ENCODE data around the gene VCAN. TPM values are rescaled to one million over a fixed set of nuclear protein-coding genes. Genes with fewer than 3 reads are reported as not detected.
A peak's percentile ranks its signal among the peaks of the same experiment; 100 is the strongest.

Gene VCAN
- total RNA-seq, 1 donor from 2014 or later: 678 TPM

DNA sequence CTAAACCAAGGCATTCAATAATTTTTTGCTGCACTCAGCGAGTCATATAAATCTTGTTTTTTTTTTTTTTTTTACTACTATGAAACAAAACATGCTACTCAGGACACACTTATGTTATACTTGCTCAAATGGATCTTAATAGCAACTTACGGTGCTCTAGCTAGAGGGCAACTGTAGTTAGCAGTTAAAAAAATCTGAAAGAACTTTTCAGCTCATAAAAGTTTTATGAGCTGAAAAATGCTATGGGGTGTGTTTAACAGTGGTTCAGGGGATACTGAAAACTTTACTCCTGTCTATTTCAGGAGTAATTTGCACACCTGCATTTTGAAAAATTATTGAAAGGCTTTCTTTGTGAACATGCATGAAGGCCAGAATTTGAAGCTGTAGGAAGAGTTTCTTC is 53.4 kb downstream of the VCAN start:
- no peak overlapping the region for H3K27ac Mint-ChIP-seq
- peaks cover 23% of the 10 kb centered on the region for H3K36me3 Mint-ChIP-seq
- DNase-seq (ENCODE audit: low spot score in 2 of 2, unreplicated experiment in 2 of 2): no peak
- TF ChIP-seq, protein P1, sequence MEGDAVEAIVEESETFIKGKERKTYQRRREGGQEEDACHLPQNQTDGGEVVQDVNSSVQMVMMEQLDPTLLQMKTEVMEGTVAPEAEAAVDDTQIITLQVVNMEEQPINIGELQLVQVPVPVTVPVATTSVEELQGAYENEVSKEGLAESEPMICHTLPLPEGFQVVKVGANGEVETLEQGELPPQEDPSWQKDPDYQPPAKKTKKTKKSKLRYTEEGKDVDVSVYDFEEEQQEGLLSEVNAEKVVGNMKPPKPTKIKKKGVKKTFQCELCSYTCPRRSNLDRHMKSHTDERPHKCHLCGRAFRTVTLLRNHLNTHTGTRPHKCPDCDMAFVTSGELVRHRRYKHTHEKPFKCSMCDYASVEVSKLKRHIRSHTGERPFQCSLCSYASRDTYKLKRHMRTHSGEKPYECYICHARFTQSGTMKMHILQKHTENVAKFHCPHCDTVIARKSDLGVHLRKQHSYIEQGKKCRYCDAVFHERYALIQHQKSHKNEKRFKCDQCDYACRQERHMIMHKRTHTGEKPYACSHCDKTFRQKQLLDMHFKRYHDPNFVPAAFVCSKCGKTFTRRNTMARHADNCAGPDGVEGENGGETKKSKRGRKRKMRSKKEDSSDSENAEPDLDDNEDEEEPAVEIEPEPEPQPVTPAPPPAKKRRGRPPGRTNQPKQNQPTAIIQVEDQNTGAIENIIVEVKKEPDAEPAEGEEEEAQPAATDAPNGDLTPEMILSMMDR (IDR thresholded peaks at IDR 0.05; ENCODE audit: unreplicated experiment): no peak
- peaks cover 4% of the 10 kb centered on the region for H3K9me3 Mint-ChIP-seq
- no peaks in the 10 kb centered on the region for H3K27me3 Mint-ChIP-seq (ENCODE audit: low read depth)
- H3K4me3 Mint-ChIP-seq: no peak overlapping the region
- peaks cover 4% of the 10 kb centered on the region for H3K4me1 Mint-ChIP-seq

DNA sequence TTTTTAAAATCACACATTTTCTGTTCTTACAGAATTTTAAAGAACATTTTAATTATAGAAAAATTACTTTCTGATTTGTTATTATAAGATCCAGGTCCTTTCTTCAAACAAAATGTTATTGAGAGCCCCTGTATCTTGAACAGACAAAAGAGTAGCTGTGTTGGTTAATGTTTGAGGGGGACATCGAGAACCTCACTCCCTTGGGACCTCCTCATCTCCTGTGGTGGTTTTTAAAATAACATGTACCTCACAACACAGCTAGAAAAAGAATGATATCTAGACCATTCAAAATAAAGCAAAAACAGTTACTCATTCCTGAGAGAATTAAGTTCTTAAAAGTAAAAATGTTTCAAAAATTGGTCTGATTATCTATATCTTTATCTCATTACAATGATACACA is 54.7 kb downstream of the VCAN start:
- Mint-ChIP-seq H3K27me3 (ENCODE audit: low read depth) (no peaks in the 10 kb centered on the region), H3K9me3 (no peaks in the 10 kb centered on the region), H3K27ac (no peak overlapping the region), H3K36me3 (peaks cover 18% of the 10 kb centered on the region), H3K4me3 (no peak overlapping the region), H3K4me1 (peaks cover 9% of the 10 kb centered on the region)
- TF ChIP-seq, protein P1 (IDR thresholded peaks at IDR 0.05; ENCODE audit: unreplicated experiment): no peak
- no peak for DNase-seq (ENCODE audit: low spot score in 2 of 2, unreplicated experiment in 2 of 2)

DNA sequence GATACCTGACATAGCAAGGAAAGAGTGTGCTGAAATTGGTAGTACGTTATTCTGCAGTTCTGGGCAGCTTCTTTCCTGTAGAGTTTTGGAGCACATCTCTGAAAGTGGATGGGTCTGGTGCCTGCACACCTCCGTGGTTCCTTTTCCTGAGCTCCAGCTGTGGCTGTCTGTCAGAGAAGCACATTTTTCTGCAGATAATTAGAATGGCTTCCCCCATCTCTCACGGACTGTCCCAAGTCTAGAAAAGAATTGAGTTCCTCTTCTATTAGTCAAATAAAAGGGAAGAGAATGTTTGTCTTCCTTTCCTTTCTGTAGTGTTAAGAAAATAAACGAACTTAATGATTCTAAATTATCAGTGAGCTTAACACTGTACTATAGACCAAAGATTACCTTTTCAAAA is 55.7 kb downstream of the VCAN start:
- Mint-ChIP-seq H3K27ac (no peak overlapping the region), H3K9me3 (no peaks in the 10 kb centered on the region), H3K4me3 (no peak overlapping the region), H3K36me3 (peaks cover 13% of the 10 kb centered on the region), H3K27me3 (ENCODE audit: low read depth) (no peaks in the 10 kb centered on the region), H3K4me1 (peaks cover 9% of the 10 kb centered on the region)
- DNase-seq (ENCODE audit: low spot score in 2 of 2, unreplicated experiment in 2 of 2): no peak
- TF ChIP-seq, protein P1 (IDR thresholded peaks at IDR 0.05; ENCODE audit: unreplicated experiment): no peak

DNA sequence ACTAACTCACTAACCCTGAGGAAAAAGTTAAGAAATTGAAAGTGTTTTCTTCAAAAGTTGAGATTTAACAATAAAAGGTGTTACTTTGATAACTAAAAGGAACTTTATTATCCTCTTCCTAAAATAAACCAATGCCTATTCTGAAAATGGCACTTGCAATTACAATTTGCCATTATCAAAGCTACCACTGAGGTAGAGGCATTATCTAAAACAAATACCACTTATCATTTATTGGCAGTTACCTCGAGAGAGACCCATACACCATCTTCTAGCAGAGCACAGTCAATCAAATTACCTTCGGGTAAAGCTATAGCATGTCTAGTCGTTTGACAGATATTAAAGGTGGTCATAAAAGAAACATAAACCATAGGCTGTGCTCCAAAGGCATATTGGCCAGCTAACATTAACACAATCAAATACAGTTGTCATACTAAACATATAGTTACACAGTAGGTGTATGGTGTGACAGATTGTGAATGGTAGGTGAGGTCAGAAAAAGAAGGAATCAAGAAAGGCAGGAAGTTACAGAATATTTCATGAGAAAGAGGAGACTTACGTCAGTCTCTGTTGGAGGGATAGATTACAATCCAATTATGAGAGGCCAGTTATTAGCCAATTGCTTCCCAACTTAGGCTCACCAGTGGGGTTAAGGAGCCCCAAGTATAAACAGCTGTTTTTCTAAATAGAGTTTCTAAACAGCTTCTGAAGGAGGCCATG is 56.3 kb downstream of the VCAN start:
- no peak overlapping the region for H3K27ac Mint-ChIP-seq
- TF ChIP-seq, protein P1 (IDR thresholded peaks at IDR 0.05; ENCODE audit: unreplicated experiment): no peak
- no peaks in the 10 kb centered on the region for H3K9me3 Mint-ChIP-seq
- DNase-seq (ENCODE audit: low spot score in 2 of 2, unreplicated experiment in 2 of 2): no peak
- no peak overlapping the region for H3K4me3 Mint-ChIP-seq
- peaks cover 8% of the 10 kb centered on the region for H3K36me3 Mint-ChIP-seq
- peaks cover 9% of the 10 kb centered on the region for H3K4me1 Mint-ChIP-seq
- H3K27me3 Mint-ChIP-seq (ENCODE audit: low read depth): no peaks in the 10 kb centered on the region

DNA sequence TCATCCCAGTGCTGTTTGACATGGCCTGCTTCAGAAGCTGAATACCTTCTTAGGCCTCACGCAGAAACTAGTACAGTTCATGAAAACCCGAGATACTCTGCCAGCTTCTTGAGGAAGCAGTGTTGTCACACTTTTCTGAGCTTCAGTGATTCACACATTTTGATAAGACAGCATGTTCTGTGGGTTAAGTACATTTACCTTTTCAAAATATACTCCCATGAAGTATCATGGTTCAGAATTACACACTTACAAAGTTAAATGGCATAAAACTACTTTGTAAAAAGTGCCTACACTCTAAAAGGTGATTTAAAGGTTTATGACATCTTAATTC is 56.9 kb downstream of the VCAN start:
- H3K36me3 Mint-ChIP-seq: peaks cover 8% of the 10 kb centered on the region
- no peaks in the 10 kb centered on the region for H3K27me3 Mint-ChIP-seq (ENCODE audit: low read depth)
- TF ChIP-seq, protein P1 (IDR thresholded peaks at IDR 0.05; ENCODE audit: unreplicated experiment): no peak
- H3K9me3 Mint-ChIP-seq: no peaks in the 10 kb centered on the region
- H3K4me1 Mint-ChIP-seq: peaks cover 9% of the 10 kb centered on the region
- no peak overlapping the region for H3K27ac Mint-ChIP-seq
- DNase-seq (ENCODE audit: low spot score in 2 of 2, unreplicated experiment in 2 of 2): no peak
- H3K4me3 Mint-ChIP-seq: no peak overlapping the region

DNA sequence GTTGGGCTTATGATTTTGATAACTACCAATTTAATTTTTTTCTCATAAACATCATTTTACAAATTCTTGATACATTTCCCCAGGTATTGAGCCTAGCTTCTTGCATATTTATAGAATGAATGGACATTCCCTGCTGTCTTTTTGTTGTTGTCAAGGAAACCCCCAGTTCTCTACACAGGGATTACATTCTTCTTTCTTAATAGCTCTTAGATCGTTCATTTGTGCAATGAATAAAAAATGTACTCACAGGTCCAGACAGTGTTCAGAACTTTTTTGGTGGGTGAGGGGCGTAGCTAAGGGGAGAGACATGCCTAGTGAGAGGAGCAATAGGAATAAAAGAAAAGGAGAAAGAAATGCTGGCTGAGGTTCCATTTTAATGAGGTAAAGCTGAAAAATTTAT is 58.6 kb downstream of the VCAN start:
- DNase-seq (ENCODE audit: low spot score in 2 of 2, unreplicated experiment in 2 of 2): no peak
- Mint-ChIP-seq H3K27ac (peak overlapping the region; percentile 19), H3K36me3 (peaks cover 8% of the 10 kb centered on the region), H3K9me3 (no peaks in the 10 kb centered on the region), H3K27me3 (ENCODE audit: low read depth) (no peaks in the 10 kb centered on the region), H3K4me3 (no peak overlapping the region), H3K4me1 (peaks cover 5% of the 10 kb centered on the region)
- TF ChIP-seq, protein P1 (IDR thresholded peaks at IDR 0.05; ENCODE audit: unreplicated experiment): no peak

All from mesothelial cell of epicardium (in vitro differentiated cells).